Endothelial cell of umbilical vein (primary cell): ENCODE results near the gene DCAF11.

Experiments used
- CTCF ChIP-seq, 2 donors: IDR thresholded peaks; 1 replicate in 1 of 2; 2 replicates in 1 of 2; pipeline ENCODE4 v1.5.1; 2011; ENCODE audit warnings: low read length in 2 of 2, mild to moderate bottlenecking in 2 of 2, moderate library complexity in 2 of 2, control low read depth in 1 of 2, inconsistent platforms in 1 of 2, low read depth in 1 of 2; ENCODE audit not compliant: insufficient read depth in 1 of 2; ENCODE audit errors: extremely low read depth in 1 of 2
- FOS ChIP-seq: IDR thresholded peaks from 2 replicates; pipeline ENCODE4 v1.6.1; 2011; ENCODE audit warnings: mild to moderate bottlenecking, low read length, moderate library complexity, borderline replicate concordance; ENCODE audit not compliant: insufficient read depth

- TF ChIP-seq CTCF (IDR thresholded peaks at IDR 0.05; ENCODE audit: extremely low read depth in 1 of 2, insufficient read depth in 1 of 2, low read depth in 1 of 2, low read length in 2 of 2), result no peak
- TF ChIP-seq FOS, result no peak
Measured at GRCh38 chr14:24114532-24115421, at the start of gene DCAF11, which contains the start of gene NRL.
